ENCODE results near the gene LRRC56. TPM values are rescaled to one million over a fixed set of nuclear protein-coding genes. Genes with fewer than 3 reads are reported as not detected.

Gene LRRC56
- polyA plus RNA-seq, 1 donor (not counting 4 experiments of a cell fraction or from before 2014, with no cell fraction given): 0.28 TPM

GRCh38 chr11:538431-539051, 1.2 kb downstream of the LRRC56 start:
- Histone ChIP-seq H2AFZ (ENCODE audit: control insufficient read depth, low read length) (no peak overlapping the region), H3K36me3 (ENCODE audit: control insufficient read depth in 2 of 2, extremely low read depth in 1 of 2, insufficient read depth in 2 of 2, low read length in 2 of 2) (peaks cover 2 to 3% of the 10 kb centered on the region in 2 experiments), H3K27ac (ENCODE audit: control insufficient read depth, insufficient read depth, low read length) (no peak overlapping the region), H3K4me3 (ENCODE audit: control insufficient read depth in 2 of 3, extremely low read depth in 1 of 3, insufficient read depth in 2 of 3, low read depth in 1 of 3, low read length in 3 of 3) (no peak overlapping the region), H3K9me1 (ENCODE audit: control insufficient read depth, extremely low read depth, insufficient read depth, low read length) (no peaks in the 10 kb centered on the region), H3K79me2 (ENCODE audit: control insufficient read depth, insufficient read depth, low read length) (peaks cover 11% of the 10 kb centered on the region), H3K9ac (ENCODE audit: control insufficient read depth, extremely low read depth, insufficient read depth, low read length) (no peak overlapping the region), H3K4me2 (ENCODE audit: control insufficient read depth, extremely low read depth, insufficient read depth, low read depth, low read length) (no peak overlapping the region), H3K9me3 (ENCODE audit: control insufficient read depth, low read depth, low read length) (no peaks in the 10 kb centered on the region), H4K20me1 (ENCODE audit: control insufficient read depth, extremely low read depth, insufficient read depth, low read length) (peaks cover 9% of the 10 kb centered on the region), H3K4me1 (ENCODE audit: control insufficient read depth, extremely low read depth, insufficient read depth, low read length) (peaks cover 21% of the 10 kb centered on the region), H3K27me3 (ENCODE audit: control insufficient read depth, extremely low read depth, insufficient read depth, low read length) (peaks cover 6% of the 10 kb centered on the region)
- DNase-seq (ENCODE audit: low read depth, low spot score): no peak
- dilution Hi-C loops (cut with MboI; ENCODE audit: extremely low pct_ligation_motif_present, low sequenced_read_pairs): no loop called here
- TF ChIP-seq EZH2 (IDR thresholded peaks at IDR 0.05; ENCODE audit: low read length): no peak
- TF ChIP-seq CTCF (optimal IDR thresholded peaks at IDR 0.05 in 1 of 3, IDR thresholded peaks at IDR 0.05 in 1 of 3, conservative IDR thresholded peaks at IDR 0.05 in 1 of 3; ENCODE audit: extremely low read depth in 1 of 3, insufficient read depth in 2 of 3, low read length in 3 of 3): no peak
- no peak for FAIRE-seq

GRCh38 chr11:539971-540481, 2.7 kb downstream of the LRRC56 start:
- TF ChIP-seq CTCF (optimal IDR thresholded peaks at IDR 0.05 in 1 of 3, IDR thresholded peaks at IDR 0.05 in 1 of 3, conservative IDR thresholded peaks at IDR 0.05 in 1 of 3; ENCODE audit: extremely low read depth in 1 of 3, insufficient read depth in 2 of 3, low read length in 3 of 3) (no peak), EZH2 (IDR thresholded peaks at IDR 0.05; ENCODE audit: low read length) (no peak)
- no peak overlapping the region for H3K4me3 ChIP-seq (ENCODE audit: control insufficient read depth in 2 of 3, extremely low read depth in 1 of 3, insufficient read depth in 2 of 3, low read depth in 1 of 3, low read length in 3 of 3)
- H3K9me3 ChIP-seq (ENCODE audit: control insufficient read depth, low read depth, low read length): no peaks in the 10 kb centered on the region
- H3K27ac ChIP-seq (ENCODE audit: control insufficient read depth, insufficient read depth, low read length): no peak overlapping the region
- H3K4me1 ChIP-seq (ENCODE audit: control insufficient read depth, extremely low read depth, insufficient read depth, low read length): peaks cover 11% of the 10 kb centered on the region
- H3K4me2 ChIP-seq (ENCODE audit: control insufficient read depth, extremely low read depth, insufficient read depth, low read depth, low read length): no peak overlapping the region
- no peaks in the 10 kb centered on the region for H3K79me2 ChIP-seq (ENCODE audit: control insufficient read depth, insufficient read depth, low read length)
- no peak for FAIRE-seq
- H3K36me3 ChIP-seq (ENCODE audit: control insufficient read depth in 2 of 2, extremely low read depth in 1 of 2, insufficient read depth in 2 of 2, low read length in 2 of 2): no peaks in the 10 kb centered on the region
- no peaks in the 10 kb centered on the region for H3K9me1 ChIP-seq (ENCODE audit: control insufficient read depth, extremely low read depth, insufficient read depth, low read length)
- no peak overlapping the region for H3K9ac ChIP-seq (ENCODE audit: control insufficient read depth, extremely low read depth, insufficient read depth, low read length)
- no peak overlapping the region for H2AFZ ChIP-seq (ENCODE audit: control insufficient read depth, low read length)
- H3K27me3 ChIP-seq (ENCODE audit: control insufficient read depth, extremely low read depth, insufficient read depth, low read length): peaks cover 8% of the 10 kb centered on the region
- no peak for DNase-seq (ENCODE audit: low read depth, low spot score)
- H4K20me1 ChIP-seq (ENCODE audit: control insufficient read depth, extremely low read depth, insufficient read depth, low read length): no peaks in the 10 kb centered on the region
- dilution Hi-C loops (cut with MboI; ENCODE audit: extremely low pct_ligation_motif_present, low sequenced_read_pairs): no loop called here
